Skeletal muscle satellite cell (primary cell): ENCODE data around the gene DCAF11.

Experiments
- H3K27me3 ChIP-seq: 2 replicates; pipeline ENCODE4 v1.7.0; 2013; ENCODE audit warnings: low read length; ENCODE audit not compliant: control insufficient read depth, insufficient read depth
- H3K36me3 ChIP-seq: 2 replicates; pipeline ENCODE4 v1.7.0; 2013; ENCODE audit warnings: mild to moderate bottlenecking, control low read depth, low read length; ENCODE audit not compliant: insufficient read depth
- H3K4me1 ChIP-seq: 2 replicates; pipeline ENCODE4 v1.7.0; 2013; ENCODE audit warnings: low read length; ENCODE audit not compliant: control insufficient read depth, insufficient read depth
- H3K4me2 ChIP-seq: 2 replicates; pipeline ENCODE4 v1.7.0; 2013; ENCODE audit warnings: mild to moderate bottlenecking, low read length
- H3K4me3 ChIP-seq: 2 replicates; pipeline ENCODE4 v1.7.0; 2013; ENCODE audit warnings: low read length
- H3K9ac ChIP-seq: 2 replicates; pipeline ENCODE4 v1.7.0; 2013; ENCODE audit warnings: mild to moderate bottlenecking, low read depth, low read length, moderate library complexity
- H3K9me3 ChIP-seq: replicated peaks from 2 replicates; pipeline ENCODE4 v1.7.0; 2013; ENCODE audit warnings: mild to moderate bottlenecking, control low read depth, low read length

DCAF11 gene

DNA sequence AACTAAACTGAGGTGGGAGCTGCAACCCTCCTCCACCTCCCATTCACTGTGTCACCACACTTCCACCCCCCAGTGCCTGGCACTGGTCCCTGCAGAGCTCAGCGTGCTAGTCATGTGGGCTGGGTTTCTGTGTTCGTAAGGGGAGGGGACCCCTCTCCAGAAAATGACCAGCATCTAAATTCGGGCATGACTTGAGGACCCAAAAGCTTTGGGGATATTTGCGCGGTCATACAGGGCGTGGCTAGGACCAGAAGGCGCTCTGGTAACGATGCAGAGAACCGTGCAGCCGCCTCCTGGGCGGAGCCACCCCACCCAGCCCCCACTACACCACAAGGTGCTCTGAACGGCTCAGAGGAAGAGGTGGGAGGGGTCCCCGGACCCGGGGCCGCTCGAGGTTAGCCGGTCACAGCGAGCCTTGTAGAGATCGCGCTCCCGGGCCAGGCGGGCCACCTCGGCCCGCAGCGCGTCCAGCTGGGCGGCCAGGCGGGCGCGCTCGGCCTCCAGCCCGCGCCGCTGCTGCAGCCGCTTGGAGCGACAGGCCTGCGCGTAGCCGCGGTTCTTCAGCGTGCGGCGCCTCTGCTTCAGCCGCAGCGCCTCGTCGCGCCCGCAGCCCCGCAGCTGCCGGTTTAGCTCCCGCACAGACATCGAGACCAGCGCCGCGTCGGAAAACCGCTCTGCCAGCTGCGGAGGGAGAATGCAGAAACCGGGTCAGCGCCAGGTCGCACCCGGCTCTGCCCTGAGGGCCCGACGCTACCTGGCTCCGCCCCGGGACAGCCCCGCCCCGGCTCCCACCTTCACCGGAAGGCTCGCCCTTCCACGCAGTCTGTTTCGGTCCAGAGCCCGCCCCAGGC, 33.5 kb upstream of the DCAF11 start:
- Histone ChIP-seq H3K9ac (peak overlapping the region; percentile 43), H3K4me2 (peak overlapping the region; percentile 98), H3K4me3 (peak overlapping the region; percentile 77), H3K36me3 (no peaks in the 10 kb centered on the region), H3K27me3 (peaks cover 76% of the 10 kb centered on the region), H3K9me3 (no peaks in the 10 kb centered on the region), H3K4me1 (peaks cover 9% of the 10 kb centered on the region)

DNA sequence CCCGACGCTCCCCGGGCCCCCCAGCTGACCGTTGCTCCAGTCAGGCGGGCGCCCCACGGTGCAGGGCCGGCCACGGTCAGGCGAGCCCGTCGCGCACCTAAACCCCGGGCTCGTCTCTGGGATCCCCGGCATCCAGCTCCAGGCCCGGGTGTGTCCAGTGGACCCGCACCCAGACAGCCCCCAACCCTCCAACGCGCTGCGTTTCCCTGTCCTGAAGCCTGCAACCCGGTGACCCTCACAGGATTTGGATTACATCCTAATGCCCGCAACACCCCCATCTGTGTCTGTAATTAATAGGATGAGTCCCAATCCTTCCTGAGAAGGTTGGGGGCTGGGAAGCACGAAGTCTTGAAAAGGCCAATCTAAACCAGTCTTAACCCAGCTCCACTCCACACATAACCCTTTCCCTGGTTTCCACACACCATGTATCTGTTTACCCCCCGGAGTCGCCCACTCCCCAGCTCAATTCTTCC, 32.8 kb upstream of the DCAF11 start:
- Histone ChIP-seq H3K9me3 (no peaks in the 10 kb centered on the region), H3K9ac (no peak overlapping the region), H3K4me1 (peaks cover 9% of the 10 kb centered on the region), H3K4me3 (peak overlapping the region; percentile 77), H3K27me3 (peaks cover 71% of the 10 kb centered on the region), H3K36me3 (no peaks in the 10 kb centered on the region), H3K4me2 (peak overlapping the region; percentile 98)

DNA sequence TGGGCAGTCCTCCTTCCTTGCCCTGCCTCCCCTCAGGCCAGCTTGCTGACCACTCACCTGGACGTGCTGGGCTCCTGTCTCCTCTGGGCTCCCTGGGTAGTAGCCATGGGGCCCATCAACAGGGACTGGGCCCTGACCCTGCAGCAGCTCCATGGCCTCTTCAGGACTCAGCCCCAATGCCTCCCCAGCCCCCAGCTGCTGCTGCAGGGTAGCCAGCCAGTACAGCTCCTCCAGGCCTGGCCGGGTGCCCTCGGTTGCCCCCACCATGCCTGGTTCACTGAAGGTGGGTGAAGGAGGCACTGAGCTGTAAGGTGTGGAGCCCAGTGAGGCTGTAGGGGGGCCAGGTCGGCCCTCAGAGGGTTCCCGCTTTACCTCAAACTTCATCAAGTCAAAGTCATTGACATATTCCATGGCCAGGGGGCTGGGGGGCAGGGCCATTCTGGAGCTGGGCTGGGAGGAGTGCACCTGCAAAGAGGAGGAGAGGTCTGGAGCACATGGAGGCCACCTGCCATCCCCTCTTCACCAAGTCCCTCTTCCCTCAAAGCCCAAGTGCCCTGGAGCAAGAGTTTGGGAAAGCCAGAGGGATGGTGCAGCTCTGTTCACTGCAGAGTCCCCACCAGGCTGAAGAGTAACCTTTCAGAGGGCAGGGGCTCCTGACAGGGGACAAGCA, 32.0 kb upstream of the DCAF11 start:
- Histone ChIP-seq H3K4me3 (no peak overlapping the region), H3K27me3 (peaks cover 67% of the 10 kb centered on the region), H3K4me2 (no peak overlapping the region), H3K9me3 (no peaks in the 10 kb centered on the region), H3K36me3 (no peaks in the 10 kb centered on the region), H3K4me1 (peaks cover 9% of the 10 kb centered on the region), H3K9ac (no peak overlapping the region)

DNA sequence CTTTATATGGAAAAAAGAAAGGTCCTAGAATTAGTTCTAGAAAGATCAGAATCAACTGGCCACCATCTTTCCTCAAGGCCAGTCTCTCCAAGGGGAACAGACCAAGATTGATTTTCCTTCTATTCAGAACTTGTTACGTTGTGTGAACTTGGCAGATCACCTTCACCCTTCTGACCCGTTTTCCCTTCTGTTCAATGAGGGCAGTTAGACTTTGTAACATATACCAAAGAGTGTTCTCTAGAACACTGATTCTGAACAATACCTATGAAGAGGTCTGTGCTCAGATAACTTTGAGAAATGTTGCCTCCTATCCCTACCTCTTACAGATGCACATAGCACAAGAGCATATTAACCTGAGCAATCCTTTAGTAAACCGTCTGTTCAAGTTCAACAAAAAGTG, 31.1 kb upstream of the DCAF11 start:
- peaks cover 9% of the 10 kb centered on the region for H3K4me1 ChIP-seq
- no peaks in the 10 kb centered on the region for H3K36me3 ChIP-seq
- no peak overlapping the region for H3K9ac ChIP-seq
- H3K4me2 ChIP-seq, result no peak overlapping the region
- no peak overlapping the region for H3K4me3 ChIP-seq
- peaks cover 58% of the 10 kb centered on the region for H3K27me3 ChIP-seq
- H3K9me3 ChIP-seq, result no peaks in the 10 kb centered on the region

DNA sequence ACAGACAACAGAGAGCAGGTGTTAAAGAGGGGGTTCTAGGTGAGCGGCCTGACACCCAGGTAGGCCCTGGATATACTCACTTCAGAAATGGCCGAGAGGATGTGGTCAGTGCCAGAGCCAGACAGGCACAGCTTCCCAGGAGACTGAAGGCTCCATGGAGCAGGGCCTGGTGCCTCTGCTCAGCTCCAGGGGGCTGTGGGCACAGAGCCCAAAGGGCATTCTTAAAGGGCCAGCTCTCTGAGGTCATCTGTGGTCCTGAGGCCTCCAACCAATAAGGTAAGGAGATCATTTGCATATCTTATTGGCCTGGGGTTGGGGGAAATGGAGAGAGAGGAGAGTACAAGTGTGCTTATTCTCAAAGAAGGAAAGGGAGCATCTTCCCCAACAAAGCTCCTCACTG, 30.1 kb upstream of the DCAF11 start:
- no peaks in the 10 kb centered on the region for H3K36me3 ChIP-seq
- H3K9me3 ChIP-seq, result no peaks in the 10 kb centered on the region
- H3K4me2 ChIP-seq, result no peak overlapping the region
- peaks cover 9% of the 10 kb centered on the region for H3K4me1 ChIP-seq
- H3K9ac ChIP-seq, result no peak overlapping the region
- peaks cover 51% of the 10 kb centered on the region for H3K27me3 ChIP-seq
- H3K4me3 ChIP-seq, result no peak overlapping the region

DNA sequence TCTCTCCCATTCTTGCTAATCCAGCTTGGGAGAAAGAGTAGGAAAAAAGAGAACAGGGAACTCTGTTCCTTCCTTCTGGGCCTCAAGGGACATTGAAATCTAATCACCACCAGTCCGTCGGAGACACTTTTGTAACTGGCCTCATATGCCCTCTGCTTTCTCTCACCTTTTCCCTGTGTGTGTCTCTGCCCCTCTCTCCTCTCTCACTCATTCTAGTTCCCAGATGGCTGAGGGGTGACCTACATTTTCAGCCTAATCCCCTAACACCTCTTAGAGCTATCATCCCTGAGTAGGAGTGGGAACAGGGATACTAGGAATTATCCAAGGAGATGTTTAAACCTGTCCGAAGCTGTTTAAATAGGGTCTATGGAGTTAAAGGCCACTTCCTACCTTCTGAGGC, 29.4 kb upstream of the DCAF11 start:
- Histone ChIP-seq H3K9ac (no peak overlapping the region), H3K4me1 (peaks cover 9% of the 10 kb centered on the region), H3K4me2 (no peak overlapping the region), H3K27me3 (peaks cover 43% of the 10 kb centered on the region), H3K4me3 (no peak overlapping the region), H3K9me3 (no peaks in the 10 kb centered on the region), H3K36me3 (no peaks in the 10 kb centered on the region)

DNA sequence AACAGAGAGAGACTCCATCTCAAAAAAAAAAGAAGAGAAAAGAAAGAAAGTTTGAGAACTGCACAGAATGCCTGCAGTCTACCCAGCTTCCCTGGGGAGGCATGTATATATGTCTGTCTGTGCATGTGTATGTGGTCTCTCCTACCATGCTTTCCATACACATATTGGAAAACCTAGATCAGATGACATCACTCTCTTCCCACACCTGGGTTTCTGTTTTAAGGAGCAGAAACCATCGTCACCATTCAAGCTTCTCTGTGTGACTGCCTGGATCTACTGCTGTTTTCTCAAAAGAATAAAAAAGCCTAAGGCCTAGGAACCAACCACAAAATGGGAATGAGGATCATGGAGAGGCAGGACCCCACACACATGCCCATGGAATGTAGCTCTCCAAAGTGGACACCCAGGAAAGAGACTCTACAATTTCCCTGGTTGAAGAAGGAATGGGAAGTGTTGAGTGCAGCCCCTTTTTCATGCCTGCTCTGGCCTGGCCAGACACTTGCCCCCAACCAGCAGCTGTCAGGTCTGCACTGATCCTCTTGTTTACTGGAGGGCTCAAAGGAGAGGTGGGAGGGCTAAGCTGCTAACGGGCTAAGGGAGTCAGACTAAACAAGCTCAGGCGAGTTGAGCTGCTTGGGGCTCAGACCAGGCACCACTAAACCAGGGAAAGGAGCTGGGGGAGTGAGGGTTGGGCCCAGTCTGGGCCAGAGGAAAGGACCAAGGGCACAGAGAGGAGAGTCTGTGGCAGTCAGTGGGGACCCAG, 28.2 kb upstream of the DCAF11 start:
- Histone ChIP-seq H3K36me3 (no peaks in the 10 kb centered on the region), H3K9me3 (no peaks in the 10 kb centered on the region), H3K4me3 (no peak overlapping the region), H3K4me2 (no peak overlapping the region), H3K4me1 (peaks cover 2% of the 10 kb centered on the region), H3K27me3 (peaks cover 32% of the 10 kb centered on the region), H3K9ac (no peak overlapping the region)

DNA sequence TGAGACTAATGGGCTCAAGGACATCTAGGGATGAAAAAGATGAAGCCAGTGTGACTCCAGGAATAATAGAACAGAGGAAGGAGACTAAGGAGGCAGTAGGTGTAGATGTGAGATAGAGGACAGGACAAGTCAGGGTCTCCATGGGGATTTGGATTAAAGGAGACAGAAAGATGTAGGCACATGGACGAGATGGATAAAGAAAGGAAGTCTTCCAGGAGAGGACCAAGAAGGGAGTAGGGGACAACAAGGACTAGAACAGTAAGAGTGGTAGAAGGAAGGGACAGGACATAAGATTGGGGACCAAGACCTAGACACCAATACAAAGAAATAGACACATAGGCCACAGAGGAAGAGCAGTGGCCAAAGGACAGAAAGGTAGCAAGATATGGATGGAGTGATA, 27.6 kb upstream of the DCAF11 start:
- no peak overlapping the region for H3K4me2 ChIP-seq

DNA sequence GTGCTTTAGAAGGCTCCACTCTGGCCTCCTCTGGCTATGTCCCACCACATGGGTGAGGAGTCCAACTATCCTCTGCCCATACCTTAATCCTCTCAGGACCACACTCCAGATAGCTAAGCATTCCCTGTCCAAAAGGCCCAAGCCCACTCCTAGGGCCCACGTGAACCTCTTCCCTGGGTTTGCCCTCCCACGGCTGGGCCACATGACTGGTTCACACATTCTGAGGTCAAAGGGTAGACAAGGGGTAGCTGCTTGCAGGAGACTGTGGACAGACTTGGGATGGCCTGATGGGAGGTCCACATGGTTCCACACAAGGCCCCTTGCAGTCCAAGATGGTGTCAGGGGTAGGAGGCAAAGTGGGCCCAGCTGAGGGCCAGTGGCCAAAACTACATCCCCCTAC, 26.5 kb upstream of the DCAF11 start:
- Histone ChIP-seq H3K9me3 (no peaks in the 10 kb centered on the region), H3K9ac (no peak overlapping the region), H3K4me2 (no peak overlapping the region), H3K4me1 (no peaks in the 10 kb centered on the region), H3K27me3 (peaks cover 16% of the 10 kb centered on the region), H3K4me3 (no peak overlapping the region), H3K36me3 (no peaks in the 10 kb centered on the region)

More for the DNA sequence above, 27.6 kb upstream of the DCAF11 start:
- H3K9me3 ChIP-seq, result no peaks in the 10 kb centered on the region
- H3K36me3 ChIP-seq, result no peaks in the 10 kb centered on the region
- H3K4me1 ChIP-seq, result no peaks in the 10 kb centered on the region
- H3K27me3 ChIP-seq, result peaks cover 27% of the 10 kb centered on the region
- no peak overlapping the region for H3K4me3 ChIP-seq
- no peak overlapping the region for H3K9ac ChIP-seq

DNA sequence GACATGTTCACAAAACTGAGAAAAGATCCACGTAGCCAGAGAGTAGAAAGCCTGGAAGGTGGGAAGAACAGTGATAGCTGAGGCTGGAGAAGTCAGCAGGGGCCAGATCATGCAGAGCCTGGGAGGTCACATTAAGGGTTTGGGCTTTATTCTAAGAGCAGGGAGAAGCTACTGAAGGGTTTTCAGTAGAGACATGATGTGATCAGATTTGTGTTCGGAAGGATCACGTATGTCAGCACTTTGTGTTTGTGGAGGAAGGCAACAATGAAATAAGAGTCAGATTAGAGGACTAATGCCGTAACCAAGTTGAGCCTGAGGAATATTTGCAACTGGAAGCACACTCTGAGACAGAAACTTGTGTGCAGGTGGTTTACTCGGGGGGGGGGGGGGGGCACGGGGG, 24.7 kb upstream of the DCAF11 start:
- H3K4me2 ChIP-seq, result no peak overlapping the region
- H3K4me3 ChIP-seq, result no peak overlapping the region
- H3K9me3 ChIP-seq, result no peaks in the 10 kb centered on the region
- no peak overlapping the region for H3K9ac ChIP-seq
- peaks cover 6% of the 10 kb centered on the region for H3K4me1 ChIP-seq
- no peaks in the 10 kb centered on the region for H3K27me3 ChIP-seq
- H3K36me3 ChIP-seq, result no peaks in the 10 kb centered on the region

DNA sequence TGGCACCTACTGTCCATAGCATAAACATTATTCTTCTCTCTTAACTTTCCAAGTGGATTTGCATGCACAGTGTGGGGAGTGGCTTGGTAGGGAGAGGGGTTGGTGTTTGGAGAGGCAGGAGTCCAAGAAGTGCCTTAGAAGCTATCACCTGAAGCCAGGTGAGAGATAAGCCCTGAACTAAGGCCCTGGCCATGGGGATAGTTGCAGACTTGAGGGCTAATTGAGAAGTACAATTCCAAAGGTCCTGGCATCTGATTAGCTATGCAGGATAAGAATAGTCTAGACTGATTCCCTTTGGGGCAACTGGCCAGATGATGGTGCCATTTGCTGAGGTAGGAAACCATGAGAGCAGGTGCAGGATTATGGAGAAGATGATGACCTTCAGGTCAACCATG, 22.5 kb upstream of the DCAF11 start:
- no peaks in the 10 kb centered on the region for H3K27me3 ChIP-seq
- H3K9me3 ChIP-seq, result no peaks in the 10 kb centered on the region
- H3K4me3 ChIP-seq, result no peak overlapping the region
- H3K36me3 ChIP-seq, result no peaks in the 10 kb centered on the region
- H3K4me2 ChIP-seq, result no peak overlapping the region
- H3K4me1 ChIP-seq, result peaks cover 16% of the 10 kb centered on the region
- H3K9ac ChIP-seq, result no peak overlapping the region
